HG02938 (cell line): ENCODE data around the gene AMDHD2.
"Not testable (repeated sequence)": the region's sequence is repeated elsewhere in the genome, so short reads cannot be mapped to it uniquely, and the experiment has no call there.

ENCODE experiments used
- ATAC-seq: cut with Tn5 transposase; IDR thresholded peaks from one replicate; pipeline ENCODE4 v1.9.1; 2021; ENCODE audit warnings: mild to moderate bottlenecking, moderate library complexity; ENCODE audit not compliant: unreplicated experiment

Gene AMDHD2

GRCh38 chr16:2567506-2567905 is 47.3 kb downstream of the AMDHD2 start:
- not testable (repeated sequence) for ATAC-seq

GRCh38 chr16:2568573-2568972 is 48.4 kb downstream of the AMDHD2 start:
- not testable (repeated sequence) for ATAC-seq

- ATAC-seq, result not testable (repeated sequence)
Measured at GRCh38 chr16:2572704-2573103, 52.5 kb downstream of the AMDHD2 start.

- ATAC-seq, result not testable (repeated sequence)
Measured at GRCh38 chr16:2575839-2576238, 55.7 kb downstream of the AMDHD2 start.

- ATAC-seq, result not testable (repeated sequence)
Measured at GRCh38 chr16:2577044-2577443, 56.9 kb downstream of the AMDHD2 start.

- ATAC-seq, result not testable (repeated sequence)
Measured at GRCh38 chr16:2578905-2579304, 58.7 kb downstream of the AMDHD2 start.

GRCh38 chr16:2580143-2580542 is 60.0 kb downstream of the AMDHD2 start:
- ATAC-seq, result not testable (repeated sequence)

- ATAC-seq, result not testable (repeated sequence)
Measured at GRCh38 chr16:2580818-2581217, 60.6 kb downstream of the AMDHD2 start.
